Measurements from ENCODE around the gene HAUS2.

Gene HAUS2

DNA sequence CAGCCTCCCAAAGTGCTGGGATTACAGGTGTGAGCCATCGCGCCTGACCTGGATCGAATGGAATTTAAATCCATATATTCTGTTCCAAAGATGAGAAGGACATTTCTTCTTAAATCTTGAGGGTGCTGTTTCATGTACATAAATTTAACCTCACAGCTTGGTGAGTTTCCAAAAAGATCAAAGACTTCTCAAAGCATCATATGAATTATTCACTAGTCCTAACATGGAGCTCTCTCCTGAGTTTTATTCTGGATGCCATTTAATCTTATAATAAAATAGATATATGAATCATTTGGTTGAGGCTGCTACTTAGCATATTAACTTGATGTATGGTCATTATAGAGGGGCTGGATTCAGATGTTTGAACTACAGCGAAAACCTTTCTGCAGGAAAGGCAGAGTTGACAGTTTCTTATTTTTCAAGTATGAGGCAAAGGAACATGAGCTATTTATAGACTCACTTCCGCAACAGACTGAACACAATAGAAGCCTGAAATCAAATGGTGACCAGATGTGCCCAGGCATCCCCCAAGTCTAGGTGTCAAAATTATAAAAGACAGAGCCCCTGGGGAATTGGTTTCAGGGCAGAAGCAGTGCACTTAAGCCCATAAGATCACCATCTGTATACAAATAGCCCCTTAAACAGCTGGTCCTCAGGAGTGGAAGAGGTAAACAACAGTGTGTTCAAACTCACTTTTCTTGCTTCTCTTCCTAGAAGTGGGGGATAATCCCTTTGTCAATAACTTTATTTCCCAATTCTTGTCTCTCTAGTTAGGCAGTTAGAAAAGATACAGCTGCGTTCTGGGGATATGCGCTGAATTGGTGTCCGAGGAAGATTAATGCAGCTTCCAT lies 56.5 kb downstream of the HAUS2 start:
- Histone ChIP-seq H3K4me3 (ENCODE audit: insufficient read depth in 1 of 2, low read depth in 1 of 2, low read length in 2 of 2) (no peak overlapping the region), H2BK15ac (ENCODE audit: low read depth, poor library complexity, severe bottlenecking) (no peak overlapping the region), H2BK12ac (ENCODE audit: low read length in 2 of 2) (peak overlapping the region in 1 of 2 experiments; percentile 23), H3K27me3 (ENCODE audit: control insufficient read depth in 1 of 2, insufficient read depth in 1 of 2, low read length in 2 of 2) (no peaks in the 10 kb centered on the region), H3K9me3 (ENCODE audit: control insufficient read depth, low read length) (no peaks in the 10 kb centered on the region), H3K36me3 (ENCODE audit: control insufficient read depth in 1 of 2, insufficient read depth in 2 of 2, low read depth in 1 of 2, low read length in 2 of 2) (peaks cover 0 to 7% of the 10 kb centered on the region in 2 experiments), H2AK5ac (ENCODE audit: low read length, severe bottlenecking) (peak overlapping the region; percentile 47), H3K23ac (ENCODE audit: low read length in 2 of 2) (no peak overlapping the region), H3K18ac (ENCODE audit: low read depth in 1 of 2, low read length in 2 of 2) (peak overlapping the region in 1 of 2 experiments; percentile 21), H2BK5ac (ENCODE audit: low read depth, low read length, poor library complexity, severe bottlenecking) (no peak overlapping the region), H3K4ac (ENCODE audit: low read depth in 1 of 2, low read length in 2 of 2) (peak overlapping the region in 1 of 2 experiments; percentile 6), H3K79me1 (replicated peaks; ENCODE audit: low read length, poor library complexity, severe bottlenecking) (peaks cover 27% of the 10 kb centered on the region), H2BK120ac (ENCODE audit: low read depth, low read length) (no peak overlapping the region), H2AFZ (ENCODE audit: low read depth, low read length) (no peak overlapping the region), H3K27ac (ENCODE audit: low read length, poor library complexity, severe bottlenecking) (no peak overlapping the region), H4K91ac (ENCODE audit: low read length) (no peak overlapping the region), H3K4me2 (ENCODE audit: low read length, poor library complexity, severe bottlenecking) (no peak overlapping the region), H3K14ac (ENCODE audit: low read length in 2 of 2) (no peak overlapping the region), H3K4me1 (ENCODE audit: control insufficient read depth, insufficient read depth, low read depth, low read length) (peaks cover 4% of the 10 kb centered on the region), H4K8ac (ENCODE audit: low read length) (no peak overlapping the region), H3K9ac (ENCODE audit: low read length) (no peak overlapping the region)
- WGBS: 61% methylated on average over 5 of the region's 8 CpGs
- peak; percentile 50 for DNase-seq

DNA sequence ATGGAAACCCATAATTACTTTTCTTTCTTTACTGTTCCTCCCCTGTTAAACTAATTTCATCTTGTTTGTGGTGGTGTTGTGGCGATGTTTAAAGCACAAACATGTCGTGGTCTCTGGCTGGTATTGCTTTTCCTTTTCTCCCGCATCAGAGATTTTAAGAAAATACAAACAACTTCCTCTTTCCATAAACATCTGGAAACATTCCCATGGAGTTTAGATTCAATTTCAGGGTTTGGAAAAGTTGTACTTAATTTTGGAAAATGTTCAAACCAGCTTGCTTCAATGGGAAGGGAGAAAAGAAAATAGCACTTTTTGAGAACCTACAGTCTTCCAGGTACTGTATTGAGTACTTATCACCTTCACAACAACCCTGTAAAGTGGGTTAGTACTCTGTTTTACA lies 57.2 kb downstream of the HAUS2 start:
- Histone ChIP-seq H3K4me1 (ENCODE audit: control insufficient read depth, insufficient read depth, low read depth, low read length) (peaks cover 4% of the 10 kb centered on the region), H3K9ac (ENCODE audit: low read length) (no peak overlapping the region), H3K4me2 (ENCODE audit: low read length, poor library complexity, severe bottlenecking) (no peak overlapping the region), H3K18ac (ENCODE audit: low read depth in 1 of 2, low read length in 2 of 2) (no peak overlapping the region), H3K27me3 (ENCODE audit: control insufficient read depth in 1 of 2, insufficient read depth in 1 of 2, low read length in 2 of 2) (no peaks in the 10 kb centered on the region), H4K91ac (ENCODE audit: low read length) (no peak overlapping the region), H2BK15ac (ENCODE audit: low read depth, poor library complexity, severe bottlenecking) (no peak overlapping the region), H3K4ac (ENCODE audit: low read depth in 1 of 2, low read length in 2 of 2) (peak overlapping the region in 1 of 2 experiments; percentile 6), H2BK12ac (ENCODE audit: low read length in 2 of 2) (no peak overlapping the region), H2AFZ (ENCODE audit: low read depth, low read length) (no peak overlapping the region), H3K9me3 (ENCODE audit: control insufficient read depth, low read length) (no peaks in the 10 kb centered on the region), H3K23ac (ENCODE audit: low read length in 2 of 2) (no peak overlapping the region), H3K36me3 (ENCODE audit: control insufficient read depth in 1 of 2, insufficient read depth in 2 of 2, low read depth in 1 of 2, low read length in 2 of 2) (peaks cover 0 to 7% of the 10 kb centered on the region in 2 experiments), H3K27ac (ENCODE audit: low read length, poor library complexity, severe bottlenecking) (no peak overlapping the region), H3K79me1 (replicated peaks; ENCODE audit: low read length, poor library complexity, severe bottlenecking) (peaks cover 25% of the 10 kb centered on the region), H2AK5ac (ENCODE audit: low read length, severe bottlenecking) (no peak overlapping the region), H2BK120ac (ENCODE audit: low read depth, low read length) (no peak overlapping the region), H4K8ac (ENCODE audit: low read length) (no peak overlapping the region), H2BK5ac (ENCODE audit: low read depth, low read length, poor library complexity, severe bottlenecking) (no peak overlapping the region), H3K4me3 (ENCODE audit: insufficient read depth in 1 of 2, low read depth in 1 of 2, low read length in 2 of 2) (no peak overlapping the region), H3K14ac (ENCODE audit: low read length in 2 of 2) (no peak overlapping the region)
- no CpG with 5 or more reads among the region's 3 CpGs for WGBS
- no peak for DNase-seq

DNA sequence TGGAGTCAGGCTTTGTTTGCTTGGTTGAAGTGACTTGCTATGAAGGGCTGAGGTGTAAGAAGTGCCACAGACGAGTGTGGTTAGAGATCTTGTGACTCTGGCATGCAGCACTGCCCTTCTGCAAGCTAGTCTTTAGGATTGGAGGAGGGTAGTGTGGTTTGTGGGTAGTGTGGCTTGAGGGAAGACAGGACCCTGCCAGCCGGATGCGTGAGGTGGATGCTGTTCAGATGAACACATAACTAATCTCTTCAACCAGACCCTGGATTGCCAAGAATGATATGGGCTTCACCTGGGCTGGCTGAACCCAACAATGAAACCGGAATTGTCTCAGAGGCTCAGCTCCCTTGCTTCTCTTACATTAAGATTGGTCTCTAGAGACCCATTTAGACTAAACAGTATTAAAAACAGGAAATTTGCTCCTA lies 59.5 kb downstream of the HAUS2 start:
- peak; percentile 45 for DNase-seq
- H3K36me3 ChIP-seq (ENCODE audit: control insufficient read depth in 1 of 2, insufficient read depth in 2 of 2, low read depth in 1 of 2, low read length in 2 of 2): peaks cover 0 to 7% of the 10 kb centered on the region in 2 experiments

DNA sequence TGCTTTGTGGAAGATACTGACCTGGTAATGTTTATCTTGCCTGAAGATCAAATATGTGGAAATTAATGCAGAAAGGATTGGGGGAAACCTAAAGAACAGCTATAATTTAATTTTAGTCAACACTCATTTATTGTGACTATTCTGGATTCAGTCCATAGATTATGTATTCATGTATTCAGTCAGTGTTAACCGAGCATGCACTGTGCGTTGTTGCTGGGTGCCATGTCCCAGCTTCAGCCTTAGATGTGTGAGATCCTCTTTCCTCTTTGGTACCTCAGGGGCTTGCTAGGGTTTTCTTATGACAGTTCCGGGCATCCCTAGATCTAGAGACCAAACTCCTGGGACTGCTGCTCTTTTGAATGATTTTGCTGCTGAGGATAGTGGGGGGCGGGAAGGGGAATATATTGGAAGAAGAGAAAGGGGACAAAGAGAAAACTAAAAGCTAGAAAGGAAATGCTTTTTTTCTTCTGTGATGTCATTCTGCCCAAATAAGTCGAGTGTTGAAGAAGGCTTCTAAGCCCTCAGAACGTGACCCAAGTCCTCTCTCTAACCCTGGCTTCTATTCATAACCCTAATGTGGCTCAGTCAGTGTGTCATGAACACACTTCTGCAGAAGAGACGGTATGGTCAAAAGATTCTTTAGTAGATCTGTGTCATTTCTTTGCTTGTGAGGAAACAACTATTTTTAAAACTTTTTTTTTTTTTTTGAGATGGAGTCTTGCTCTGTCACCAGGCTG lies 60.3 kb downstream of the HAUS2 start:
- H3K4me1 ChIP-seq (ENCODE audit: control insufficient read depth, insufficient read depth, low read depth, low read length): peaks cover 4% of the 10 kb centered on the region
- no peak overlapping the region for H2AFZ ChIP-seq (ENCODE audit: low read depth, low read length)
- peak overlapping the region in 1 of 2 experiments; percentile 79 for H3K18ac ChIP-seq (ENCODE audit: low read depth in 1 of 2, low read length in 2 of 2)
- no peak overlapping the region for H2AK5ac ChIP-seq (ENCODE audit: low read length, severe bottlenecking)
- H2BK120ac ChIP-seq (ENCODE audit: low read depth, low read length): no peak overlapping the region
- H3K4me2 ChIP-seq (ENCODE audit: low read length, poor library complexity, severe bottlenecking): no peak overlapping the region
- peaks cover 16% of the 10 kb centered on the region for H3K79me1 ChIP-seq (replicated peaks; ENCODE audit: low read length, poor library complexity, severe bottlenecking)
- peak overlapping the region; percentile 52 for H2BK15ac ChIP-seq (ENCODE audit: low read depth, poor library complexity, severe bottlenecking)
- no peak overlapping the region for H3K9ac ChIP-seq (ENCODE audit: low read length)
- no peak overlapping the region for H3K23ac ChIP-seq (ENCODE audit: low read length in 2 of 2)
- no peak overlapping the region for H3K4me3 ChIP-seq (ENCODE audit: insufficient read depth in 1 of 2, low read depth in 1 of 2, low read length in 2 of 2)
- no peaks in the 10 kb centered on the region for H3K27me3 ChIP-seq (ENCODE audit: control insufficient read depth in 1 of 2, insufficient read depth in 1 of 2, low read length in 2 of 2)
- no peak overlapping the region for H4K91ac ChIP-seq (ENCODE audit: low read length)
- H2BK12ac ChIP-seq (ENCODE audit: low read length in 2 of 2): peak overlapping the region in 1 of 2 experiments; percentile 33
- WGBS: 96% methylated on average over 6 of the region's 7 CpGs
- H3K27ac ChIP-seq (ENCODE audit: low read length, poor library complexity, severe bottlenecking): no peak overlapping the region
- H3K14ac ChIP-seq (ENCODE audit: low read length in 2 of 2): no peak overlapping the region
- H3K9me3 ChIP-seq (ENCODE audit: control insufficient read depth, low read length): no peaks in the 10 kb centered on the region
- no peak overlapping the region for H2BK5ac ChIP-seq (ENCODE audit: low read depth, low read length, poor library complexity, severe bottlenecking)
- H3K36me3 ChIP-seq (ENCODE audit: control insufficient read depth in 1 of 2, insufficient read depth in 2 of 2, low read depth in 1 of 2, low read length in 2 of 2): peaks cover 0 to 7% of the 10 kb centered on the region in 2 experiments
- no peak for DNase-seq
- peak overlapping the region in 1 of 2 experiments; percentile 64 for H3K4ac ChIP-seq (ENCODE audit: low read depth in 1 of 2, low read length in 2 of 2)
- no peak overlapping the region for H4K8ac ChIP-seq (ENCODE audit: low read length)

More for the DNA sequence above, 59.5 kb downstream of the HAUS2 start:
- no peak overlapping the region for H2AK5ac ChIP-seq (ENCODE audit: low read length, severe bottlenecking)
- no peak overlapping the region for H2BK120ac ChIP-seq (ENCODE audit: low read depth, low read length)
- no peak overlapping the region for H3K4me3 ChIP-seq (ENCODE audit: insufficient read depth in 1 of 2, low read depth in 1 of 2, low read length in 2 of 2)
- no peak overlapping the region for H3K4me2 ChIP-seq (ENCODE audit: low read length, poor library complexity, severe bottlenecking)
- no peaks in the 10 kb centered on the region for H3K9me3 ChIP-seq (ENCODE audit: control insufficient read depth, low read length)
- peak overlapping the region in 1 of 2 experiments; percentile 13 for H3K18ac ChIP-seq (ENCODE audit: low read depth in 1 of 2, low read length in 2 of 2)
- peak overlapping the region; percentile 20 for H3K27ac ChIP-seq (ENCODE audit: low read length, poor library complexity, severe bottlenecking)
- H2BK12ac ChIP-seq (ENCODE audit: low read length in 2 of 2): peak overlapping the region in 1 of 2 experiments; percentile 37
- peaks cover 4% of the 10 kb centered on the region for H3K4me1 ChIP-seq (ENCODE audit: control insufficient read depth, insufficient read depth, low read depth, low read length)
- peaks cover 20% of the 10 kb centered on the region for H3K79me1 ChIP-seq (replicated peaks; ENCODE audit: low read length, poor library complexity, severe bottlenecking)
- no peak overlapping the region for H4K91ac ChIP-seq (ENCODE audit: low read length)
- peak overlapping the region; percentile 0 for H4K8ac ChIP-seq (ENCODE audit: low read length)
- 65% methylated on average over 4 of the region's 4 CpGs for WGBS
- no peaks in the 10 kb centered on the region for H3K27me3 ChIP-seq (ENCODE audit: control insufficient read depth in 1 of 2, insufficient read depth in 1 of 2, low read length in 2 of 2)
- no peak overlapping the region for H3K4ac ChIP-seq (ENCODE audit: low read depth in 1 of 2, low read length in 2 of 2)
- no peak overlapping the region for H2BK5ac ChIP-seq (ENCODE audit: low read depth, low read length, poor library complexity, severe bottlenecking)
- no peak overlapping the region for H2BK15ac ChIP-seq (ENCODE audit: low read depth, poor library complexity, severe bottlenecking)
- H3K14ac ChIP-seq (ENCODE audit: low read length in 2 of 2): no peak overlapping the region
- no peak overlapping the region for H3K9ac ChIP-seq (ENCODE audit: low read length)
- no peak overlapping the region for H3K23ac ChIP-seq (ENCODE audit: low read length in 2 of 2)
- no peak overlapping the region for H2AFZ ChIP-seq (ENCODE audit: low read depth, low read length)

Measured in mesenchymal stem cell (in vitro differentiated cells and primary cell).